Smooth muscle cell of the brain vasculature (primary cell): ENCODE results near the gene SPATA13.

Source experiments
- DNase-seq: peaks from one replicate; pipeline ENCODE4 v3.0.0-alpha.2; 2012; ENCODE audit warnings: low read depth, low spot score

Gene SPATA13

GRCh38 chr13:24251525-24251924 is 91.0 kb downstream of the SPATA13 start:
- DNase-seq = no peak

GRCh38 chr13:24252136-24252535 is 91.6 kb downstream of the SPATA13 start:
- DNase-seq = no peak

- no peak for DNase-seq
Measured at GRCh38 chr13:24253520-24254145, 93.1 kb downstream of the SPATA13 start.

GRCh38 chr13:24254146-24254841 is 93.8 kb downstream of the SPATA13 start:
- no peak for DNase-seq

- DNase-seq = no peak
Measured at GRCh38 chr13:24257497-24257896, 97.0 kb downstream of the SPATA13 start.

GRCh38 chr13:24261566-24261965 is 101.0 kb downstream of the SPATA13 start:
- DNase-seq = no peak

GRCh38 chr13:24263632-24264031 is 103.1 kb downstream of the SPATA13 start:
- DNase-seq = no peak

GRCh38 chr13:24264976-24265375 is 104.5 kb downstream of the SPATA13 start:
- DNase-seq = no peak

GRCh38 chr13:24265453-24265852 is 104.9 kb downstream of the SPATA13 start:
- no peak for DNase-seq

GRCh38 chr13:24267274-24267673 is 106.8 kb downstream of the SPATA13 start:
- DNase-seq = no peak

- no peak for DNase-seq
Measured at GRCh38 chr13:24267801-24268200, 107.3 kb downstream of the SPATA13 start.

GRCh38 chr13:24269821-24270220 is 109.3 kb downstream of the SPATA13 start:
- no peak for DNase-seq

GRCh38 chr13:24270639-24271141 is 110.2 kb downstream of the SPATA13 start:
- no peak for DNase-seq

- no peak for DNase-seq
Measured at GRCh38 chr13:24271231-24271600, 110.7 kb downstream of the SPATA13 start.

GRCh38 chr13:24271601-24272451 is 111.3 kb downstream of the SPATA13 start:
- DNase-seq = peak; percentile 62

- DNase-seq = no peak
Measured at GRCh38 chr13:24272452-24273161, 112.1 kb downstream of the SPATA13 start.

GRCh38 chr13:24273926-24274325 is 113.4 kb downstream of the SPATA13 start:
- no peak for DNase-seq

- no peak for DNase-seq
Measured at GRCh38 chr13:24274452-24275021, 114.0 kb downstream of the SPATA13 start.

- no peak for DNase-seq
Measured at GRCh38 chr13:24275041-24275440, 114.5 kb downstream of the SPATA13 start.

GRCh38 chr13:24276306-24276705 is 115.8 kb downstream of the SPATA13 start:
- DNase-seq = no peak

- no peak for DNase-seq
Measured at GRCh38 chr13:24276861-24277260, 116.3 kb downstream of the SPATA13 start.
